ENCODE data around the gene ADM.

DNA sequence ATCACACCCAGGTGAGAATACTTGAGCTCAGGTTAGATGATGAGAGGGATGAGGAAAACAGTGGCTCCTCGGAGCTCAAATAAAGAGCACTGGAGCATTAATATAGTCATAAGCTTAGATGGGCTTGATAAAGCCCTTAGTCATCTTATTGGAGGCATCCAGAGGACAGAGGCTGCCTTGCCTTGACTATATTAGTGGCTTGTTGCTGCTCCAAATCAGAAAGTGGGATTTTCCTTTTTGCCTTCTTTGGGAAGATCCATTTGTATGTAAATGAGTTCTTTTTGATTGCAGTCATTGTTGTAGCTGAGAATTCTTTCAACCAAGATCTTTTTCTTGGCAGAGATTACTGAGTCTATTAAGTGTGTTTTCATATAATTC lies 18.9 kb downstream of the ADM start:
- TF ChIP-seq POLR2A (IDR thresholded peaks at IDR 0.05) (no peak), CTCF (IDR thresholded peaks at IDR 0.05) (no peak)

Data from thyroid gland (tissue), 4 donors.